H1 (cell line): ENCODE results near the gene ZBTB40. TPM values are rescaled to one million over a fixed set of nuclear protein-coding genes. Genes with fewer than 3 reads are reported as not detected.

Experiments used
- E2F6 ChIP-seq: IDR thresholded peaks from 2 replicates; pipeline ENCODE4 v1.6.1; 2012; ENCODE audit warnings: inconsistent platforms
- KDM4A ChIP-seq: IDR thresholded peaks from one replicate; pipeline ENCODE4 v1.7.1; 2012; ENCODE audit warnings: low read depth, mild to moderate bottlenecking, moderate library complexity, low read length, inconsistent platforms; ENCODE audit not compliant: severe bottlenecking
- NRF1 ChIP-seq: IDR thresholded peaks from 2 replicates; pipeline ENCODE4 v1.6.1; 2011; ENCODE audit warnings: mild to moderate bottlenecking, low read depth, low read length, improper control_type of control experiment
- RXRA ChIP-seq: IDR thresholded peaks from 2 replicates; pipeline ENCODE4 v1.6.1; 2011; ENCODE audit warnings: low read depth, mild to moderate bottlenecking, low read length, moderate library complexity; ENCODE audit not compliant: insufficient read depth
- SIRT6 ChIP-seq: IDR thresholded peaks from one replicate; pipeline ENCODE4 v1.7.1; 2012; ENCODE audit warnings: low read length, inconsistent platforms
- polyA plus RNA-seq, 7 experiments: library from polyadenylated mRNA; depleted of rRNA in 3 of 7; stranded (reverse) in 5 of 7; unstranded in 2 of 7; fragments of >200 nt in 5 of 7; fragments of 200-250 nt in 2 of 7; gene quantifications; 1 replicate in 5 of 7; 2 replicates in 1 of 7; 4 replicates in 1 of 7; pipeline versions ENCODE4 v1.2.1 to v1.2.3, GENCODE V29; 2011 to 2013; ENCODE audit warnings: missing spikeins in 2 of 7, mixed read lengths in 2 of 7
- total RNA-seq: library from RNA; stranded (reverse); fragmentation: NEBNext Ultra II Directional; extraction: Animal tissue kit (Norgen Biotek cat#: 25700); gene quantifications from 2 replicates; pipeline ENCODE4 v1.2.1, GENCODE V29; 2021

Gene ZBTB40
- total and polyA plus RNA-seq, 2 of the 8 experiments (the other 6 are each of a cell fraction or from before 2014, with no cell fraction given), result 3.1 to 19.3 TPM

GRCh38 chr1:22572818-22573217 lies 121.2 kb downstream of the ZBTB40 start (continued):
- TF ChIP-seq E2F6 (no peak), SIRT6 (no peak), RXRA (no peak), KDM4A (no peak), NRF1 (no peak)
- TF ChIP-seq, all 59 proteins: peak for 0
